ENCODE data around the gene SETD1B.

Gene SETD1B

GRCh38 chr12:121773011-121773777 is 30.6 kb upstream of the SETD1B start:
- ChIA-PET CTCF (interaction anchor here (0.7 to 17.2 kb wide), 30 partner anchors 9 to 279 kb away, joined by 3 to 405 read pairs (median 4); partner anchors contain the start of genes RHOF and TMEM120B), POLR2A (interaction anchor here (1.3 kb wide), 1 partner anchor 21 kb away, joined by 3 read pairs; the partner anchor contains the start of gene RHOF)
- DNase-seq, result peak; percentile 62 to 76 (median 75)
- Histone ChIP-seq H3K4me1 (ENCODE audit: control extremely low read depth in 1 of 4, control insufficient read depth in 4 of 4, insufficient read depth in 4 of 4, low read length in 3 of 4) (peaks cover 0 to 11% (median 8%) of the 10 kb centered on the region in 4 experiments), H3K4me3 (ENCODE audit: control insufficient read depth in 1 of 7, extremely low read depth in 1 of 7, insufficient read depth in 4 of 7, low read depth in 2 of 7, low read length in 6 of 7) (no peak overlapping the region), H3K9me3 (ENCODE audit: control extremely low read depth in 1 of 5, control insufficient read depth in 4 of 5, insufficient read depth in 2 of 5, low read depth in 1 of 5, low read length in 4 of 5) (no peaks in the 10 kb centered on the region), H3K27ac (ENCODE audit: insufficient read depth in 1 of 2, low read depth in 1 of 2, low read length in 2 of 2, poor library complexity in 1 of 2, severe bottlenecking in 2 of 2) (no peak overlapping the region), H3K27me3 (replicated peaks in 2 of 5; ENCODE audit: control insufficient read depth in 4 of 5, insufficient read depth in 5 of 5, low read length in 4 of 5) (no peaks in the 10 kb centered on the region), H3K36me3 (ENCODE audit: control insufficient read depth in 4 of 4, insufficient read depth in 4 of 4, low read length in 3 of 4) (peaks cover 0 to 11% (median 3%) of the 10 kb centered on the region in 4 experiments)
- 34% methylated on average over 6 of the region's 14 CpGs for WGBS (ENCODE audit: insufficient coverage)

DNA sequence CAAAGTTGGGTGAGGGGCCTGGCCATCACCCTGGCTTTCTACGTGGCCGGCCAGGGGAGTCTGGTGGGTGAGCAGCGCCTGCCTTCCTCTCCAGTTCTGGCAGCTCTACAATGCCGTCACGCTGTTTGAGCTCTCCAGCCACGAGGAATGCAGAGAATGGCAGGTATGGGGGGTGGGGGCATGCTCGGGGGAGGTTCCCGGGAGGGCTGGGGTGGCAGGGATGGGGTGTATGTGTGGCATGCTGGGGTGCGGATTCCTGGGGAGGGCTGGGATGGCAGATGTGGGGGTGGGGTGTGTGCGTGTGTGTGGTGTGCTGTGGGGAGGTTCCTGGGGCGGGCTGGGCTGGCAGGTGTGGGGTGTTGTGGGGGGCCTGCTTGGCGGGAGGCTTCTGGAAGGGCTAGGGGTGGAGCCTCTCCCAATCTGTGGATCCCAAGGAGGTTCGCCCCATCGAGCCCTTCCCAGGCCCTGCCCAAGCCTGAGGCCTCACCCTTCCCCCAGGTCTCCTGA is 28.8 kb upstream of the SETD1B start:
- Histone ChIP-seq H3K27ac (ENCODE audit: insufficient read depth in 1 of 2, low read depth in 1 of 2, low read length in 2 of 2, poor library complexity in 1 of 2, severe bottlenecking in 2 of 2) (no peak overlapping the region), H3K4me1 (ENCODE audit: control extremely low read depth in 1 of 4, control insufficient read depth in 4 of 4, insufficient read depth in 4 of 4, low read length in 3 of 4) (peaks cover 0 to 19% (median 13%) of the 10 kb centered on the region in 4 experiments), H3K4me3 (ENCODE audit: control insufficient read depth in 1 of 7, extremely low read depth in 1 of 7, insufficient read depth in 4 of 7, low read depth in 2 of 7, low read length in 6 of 7) (no peak overlapping the region), H3K9me3 (ENCODE audit: control extremely low read depth in 1 of 5, control insufficient read depth in 4 of 5, insufficient read depth in 2 of 5, low read depth in 1 of 5, low read length in 4 of 5) (no peaks in the 10 kb centered on the region), H3K36me3 (ENCODE audit: control insufficient read depth in 4 of 4, insufficient read depth in 4 of 4, low read length in 3 of 4) (peaks cover 0 to 26% (median 10%) of the 10 kb centered on the region in 4 experiments), H3K27me3 (replicated peaks in 2 of 5; ENCODE audit: control insufficient read depth in 4 of 5, insufficient read depth in 5 of 5, low read length in 4 of 5) (no peaks in the 10 kb centered on the region)
- ChIA-PET CTCF (interaction anchor here (0.6 to 17.2 kb wide), 16 partner anchors 9 to 119 kb away, joined by 3 to 405 read pairs (median 4); partner anchors contain the start of genes PSMD9 and RHOF), POLR2A (interaction anchor here (1.0 kb wide), 1 partner anchor 19 kb away, joined by 4 read pairs; no protein-coding TSS in a partner anchor)
- no peak for DNase-seq
- 93% methylated on average over 5 of the region's 14 CpGs for WGBS (ENCODE audit: insufficient coverage)

DNA sequence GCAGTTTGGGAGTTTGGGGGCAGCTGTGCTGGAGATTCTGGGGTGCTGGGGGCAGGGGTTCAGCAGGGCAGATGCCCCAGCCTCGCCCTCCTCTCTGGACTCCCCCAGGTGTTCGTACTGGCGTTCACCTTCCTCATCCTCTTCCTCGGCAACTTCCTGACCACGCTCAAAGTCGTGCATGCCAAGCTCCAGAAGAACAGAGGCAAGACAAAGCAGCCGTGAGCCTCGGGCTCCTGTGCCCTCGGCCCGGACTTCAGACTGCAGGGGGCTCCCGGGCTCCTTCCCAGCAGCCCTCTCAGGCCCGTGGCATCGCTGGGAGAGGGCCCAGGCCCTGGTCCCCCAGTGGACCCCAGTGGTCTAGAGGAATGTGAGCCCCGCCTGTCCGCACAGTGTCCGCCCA is 28.3 kb upstream of the SETD1B start:
- ChIA-PET POLR2A (interaction anchor here (1.0 to 1.4 kb wide), 2 partner anchors 14 to 19 kb away, joined by 4 to 5 read pairs; no protein-coding TSS in a partner anchor), CTCF (interaction anchor here (0.6 to 17.2 kb wide), 10 partner anchors 9 to 118 kb away, joined by 3 to 405 read pairs (median 6); partner anchors contain the start of genes PSMD9 and RHOF)
- Histone ChIP-seq H3K27ac (ENCODE audit: insufficient read depth in 1 of 2, low read depth in 1 of 2, low read length in 2 of 2, poor library complexity in 1 of 2, severe bottlenecking in 2 of 2) (no peak overlapping the region), H3K36me3 (ENCODE audit: control insufficient read depth in 4 of 4, insufficient read depth in 4 of 4, low read length in 3 of 4) (peaks cover 0 to 29% (median 13%) of the 10 kb centered on the region in 4 experiments), H3K9me3 (ENCODE audit: control extremely low read depth in 1 of 5, control insufficient read depth in 4 of 5, insufficient read depth in 2 of 5, low read depth in 1 of 5, low read length in 4 of 5) (no peaks in the 10 kb centered on the region), H3K4me1 (ENCODE audit: control extremely low read depth in 1 of 4, control insufficient read depth in 4 of 4, insufficient read depth in 4 of 4, low read length in 3 of 4) (peaks cover 0 to 19% (median 13%) of the 10 kb centered on the region in 4 experiments), H3K4me3 (ENCODE audit: control insufficient read depth in 1 of 7, extremely low read depth in 1 of 7, insufficient read depth in 4 of 7, low read depth in 2 of 7, low read length in 6 of 7) (no peak overlapping the region), H3K27me3 (replicated peaks in 2 of 5; ENCODE audit: control insufficient read depth in 4 of 5, insufficient read depth in 5 of 5, low read length in 4 of 5) (no peaks in the 10 kb centered on the region)
- 86% methylated on average over 15 of the region's 16 CpGs for WGBS (ENCODE audit: insufficient coverage)
- no peak for DNase-seq

DNA sequence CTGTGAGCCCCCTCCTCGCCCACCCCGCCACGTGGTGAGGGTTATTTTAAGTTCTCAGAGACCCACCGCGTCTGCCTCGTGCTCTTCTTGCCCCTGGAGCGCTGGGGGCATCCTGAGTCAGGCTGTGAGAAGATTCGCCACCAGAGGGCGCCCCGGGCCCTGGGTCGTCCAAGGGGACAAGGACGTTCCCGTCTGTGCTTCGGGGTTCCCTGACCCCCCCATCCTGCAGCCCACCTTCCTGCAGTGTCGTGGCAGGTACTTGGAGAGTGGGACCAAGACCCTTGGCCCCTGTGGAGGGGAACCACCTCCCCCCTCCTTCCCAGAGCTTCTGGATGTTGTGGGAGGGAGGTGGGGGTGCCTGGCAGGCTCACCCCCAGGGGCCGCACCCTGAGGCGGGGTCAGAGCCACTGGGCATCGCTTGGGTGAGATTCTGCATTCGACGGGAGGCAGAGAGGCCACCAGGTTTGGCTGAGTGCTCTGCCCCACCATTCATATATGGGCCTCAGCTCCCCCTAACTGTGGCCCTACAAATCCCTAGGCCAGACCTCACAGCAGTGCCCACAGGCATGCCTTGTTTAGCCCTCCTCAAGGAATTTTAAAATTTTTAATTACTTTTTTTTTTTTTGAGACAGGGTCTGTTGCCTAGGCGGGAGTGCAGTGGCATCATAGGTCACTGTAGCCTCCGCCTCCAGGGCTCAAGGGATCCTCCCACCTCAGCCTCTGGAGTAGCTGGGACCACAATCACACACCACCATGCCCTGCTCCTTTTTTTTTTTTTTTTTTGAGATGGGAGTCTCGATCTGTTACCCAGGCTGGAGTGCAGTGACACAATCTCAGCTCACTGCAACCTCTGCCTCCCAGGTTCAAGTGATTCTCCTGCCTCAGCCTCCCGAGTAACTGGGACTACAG is 27.4 kb upstream of the SETD1B start:
- POLR2A ChIA-PET, result interaction anchor here (1.4 to 3.7 kb wide), 2 partner anchors 13 to 18 kb away, joined by 5 to 34 read pairs; partner anchors contain the start of gene RHOF
- CTCF ChIA-PET, result interaction anchor here (0.7 to 17.2 kb wide), 11 partner anchors 17 to 107 kb away, joined by 3 to 405 read pairs (median 6); partner anchors contain the start of gene RHOF
- peaks cover 0 to 25% (median 17%) of the 10 kb centered on the region in 4 experiments for H3K4me1 ChIP-seq (ENCODE audit: control extremely low read depth in 1 of 4, control insufficient read depth in 4 of 4, insufficient read depth in 4 of 4, low read length in 3 of 4)

GRCh38 chr12:121778567-121779421 is 25.0 kb upstream of the SETD1B start:
- WGBS (ENCODE audit: insufficient coverage), result 70% methylated on average over 11 of the region's 17 CpGs
- ChIA-PET CTCF (interaction anchor here (0.9 to 17.2 kb wide), 6 partner anchors 14 to 88 kb away, joined by 3 to 405 read pairs (median 4); partner anchors contain the start of gene RHOF), POLR2A (interaction anchor here (1.1 to 3.7 kb wide), 2 partner anchors 15 to 81 kb away, joined by 3 to 34 read pairs; partner anchors contain the start of gene RHOF)
- peak in 1 of 3 donors; percentile 33 for DNase-seq
- H3K27ac ChIP-seq (ENCODE audit: insufficient read depth in 1 of 2, low read depth in 1 of 2, low read length in 2 of 2, poor library complexity in 1 of 2, severe bottlenecking in 2 of 2), result no peak overlapping the region
- H3K4me1 ChIP-seq (ENCODE audit: control extremely low read depth in 1 of 4, control insufficient read depth in 4 of 4, insufficient read depth in 4 of 4, low read length in 3 of 4), result peaks cover 0 to 41% (median 30%) of the 10 kb centered on the region in 4 experiments
- no peaks in the 10 kb centered on the region for H3K9me3 ChIP-seq (ENCODE audit: control extremely low read depth in 1 of 5, control insufficient read depth in 4 of 5, insufficient read depth in 2 of 5, low read depth in 1 of 5, low read length in 4 of 5)
- peaks cover 0 to 43% (median 20%) of the 10 kb centered on the region in 4 experiments for H3K36me3 ChIP-seq (ENCODE audit: control insufficient read depth in 4 of 4, insufficient read depth in 4 of 4, low read length in 3 of 4)
- no peak overlapping the region for H3K4me3 ChIP-seq (ENCODE audit: control insufficient read depth in 1 of 7, extremely low read depth in 1 of 7, insufficient read depth in 4 of 7, low read depth in 2 of 7, low read length in 6 of 7)
- no peaks in the 10 kb centered on the region for H3K27me3 ChIP-seq (replicated peaks in 2 of 5; ENCODE audit: control insufficient read depth in 4 of 5, insufficient read depth in 5 of 5, low read length in 4 of 5)

More for the DNA sequence above, 27.4 kb upstream of the SETD1B start:
- H3K9me3 ChIP-seq (ENCODE audit: control extremely low read depth in 1 of 5, control insufficient read depth in 4 of 5, insufficient read depth in 2 of 5, low read depth in 1 of 5, low read length in 4 of 5), result no peaks in the 10 kb centered on the region
- no peak overlapping the region for H3K27ac ChIP-seq (ENCODE audit: insufficient read depth in 1 of 2, low read depth in 1 of 2, low read length in 2 of 2, poor library complexity in 1 of 2, severe bottlenecking in 2 of 2)
- DNase-seq, result peak; percentile 82 to 87 (median 82)
- WGBS (ENCODE audit: insufficient coverage), result 11% methylated on average over 12 of the region's 24 CpGs
- peak overlapping the region in 2 of 7 experiments; percentile 28 to 34 for H3K4me3 ChIP-seq (ENCODE audit: control insufficient read depth in 1 of 7, extremely low read depth in 1 of 7, insufficient read depth in 4 of 7, low read depth in 2 of 7, low read length in 6 of 7)
- H3K27me3 ChIP-seq (replicated peaks in 2 of 5; ENCODE audit: control insufficient read depth in 4 of 5, insufficient read depth in 5 of 5, low read length in 4 of 5), result no peaks in the 10 kb centered on the region
- peaks cover 0 to 38% (median 20%) of the 10 kb centered on the region in 4 experiments for H3K36me3 ChIP-seq (ENCODE audit: control insufficient read depth in 4 of 4, insufficient read depth in 4 of 4, low read length in 3 of 4)

Data from common myeloid progenitor, CD34-positive (primary cell).